Activated CD4-positive, CD25-positive, alpha-beta regulatory T cell treated with anti-CD3 and anti-CD28 coated beads, Interleukin-2, amount 50 U/mL, for 72 hours (primary cell): Measurements from ENCODE around the gene EMILIN3.
A peak's percentile ranks its signal among the peaks of the same experiment; 100 is the strongest.

Experiments
- DNase-seq: peaks from one replicate; pipeline ENCODE4 v3.0.0; 2021

Gene EMILIN3

GRCh38 chr20:41344477-41344876 lies 22.1 kb downstream of the EMILIN3 start:
- no peak for DNase-seq

- no peak for DNase-seq
Measured at GRCh38 chr20:41342474-41343464, 23.8 kb downstream of the EMILIN3 start.

DNA sequence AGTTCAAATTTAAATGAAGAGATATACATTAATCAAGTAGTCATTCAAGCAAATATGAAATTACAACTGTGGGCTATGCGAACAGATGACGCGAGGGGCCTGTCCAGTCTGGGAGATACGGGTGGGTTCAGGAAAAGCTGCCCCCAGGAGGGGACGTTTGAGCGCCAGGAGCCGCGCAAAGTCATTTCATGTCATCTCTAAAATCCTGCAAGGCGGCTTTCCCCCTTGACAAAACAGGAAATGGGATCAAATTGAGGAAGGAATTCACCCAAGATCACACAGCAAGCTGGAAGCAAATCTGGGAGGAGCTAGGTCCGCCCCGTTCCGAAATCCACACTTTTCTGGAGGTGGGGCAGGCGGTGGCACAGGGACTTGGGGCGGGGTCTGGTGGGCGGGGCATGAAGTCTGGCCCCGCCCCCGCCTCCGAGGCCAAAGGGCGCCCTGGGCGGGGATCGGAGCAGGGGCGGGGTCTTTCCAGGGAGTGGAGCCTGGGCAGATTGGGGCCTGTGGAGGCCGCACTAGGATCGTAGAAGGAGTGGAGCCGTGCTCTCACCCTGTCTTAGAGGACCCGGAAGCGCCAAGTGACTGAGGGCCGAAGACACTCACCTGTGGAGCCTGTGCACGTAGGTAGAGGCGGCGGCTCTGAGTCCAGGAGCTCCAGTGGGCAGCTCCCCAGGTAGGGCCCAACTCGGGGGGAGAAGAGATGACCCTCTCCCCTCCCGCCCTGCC lies 26.1 kb downstream of the EMILIN3 start, which contains the start of gene LPIN3:
Gene LPIN3 (plus strand): TSS at position 495 of the 729 bp plus-strand sequence. CDS start 4,983 bp downstream, outside the sequence.
- peak; percentile 61 for DNase-seq

DNA sequence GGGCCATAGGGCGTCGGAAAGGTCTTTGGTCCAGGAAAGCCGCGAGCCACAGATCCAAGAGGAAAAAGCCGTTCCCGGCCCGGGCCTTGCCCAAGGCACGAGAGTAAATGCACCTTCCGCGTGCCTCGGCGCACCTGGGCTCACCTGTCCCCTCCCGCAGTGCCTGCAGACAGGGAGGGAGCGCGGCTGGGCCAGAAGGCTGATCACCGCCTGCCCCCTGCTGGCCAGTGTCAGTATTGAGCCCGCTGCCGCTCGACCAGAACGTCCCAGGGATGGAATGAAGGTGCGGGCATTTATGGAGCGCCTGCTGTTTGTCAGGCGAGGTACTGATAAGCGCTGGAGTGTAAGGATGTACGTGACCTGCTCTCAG lies 26.7 kb downstream of the EMILIN3 start:
- peak; percentile 93 for DNase-seq

GRCh38 chr20:41336711-41337492 lies 29.7 kb downstream of the EMILIN3 start:
- peak; percentile 21 for DNase-seq

- peak; percentile 18 for DNase-seq
Measured at GRCh38 chr20:41335591-41335990, 31.0 kb downstream of the EMILIN3 start.

DNA sequence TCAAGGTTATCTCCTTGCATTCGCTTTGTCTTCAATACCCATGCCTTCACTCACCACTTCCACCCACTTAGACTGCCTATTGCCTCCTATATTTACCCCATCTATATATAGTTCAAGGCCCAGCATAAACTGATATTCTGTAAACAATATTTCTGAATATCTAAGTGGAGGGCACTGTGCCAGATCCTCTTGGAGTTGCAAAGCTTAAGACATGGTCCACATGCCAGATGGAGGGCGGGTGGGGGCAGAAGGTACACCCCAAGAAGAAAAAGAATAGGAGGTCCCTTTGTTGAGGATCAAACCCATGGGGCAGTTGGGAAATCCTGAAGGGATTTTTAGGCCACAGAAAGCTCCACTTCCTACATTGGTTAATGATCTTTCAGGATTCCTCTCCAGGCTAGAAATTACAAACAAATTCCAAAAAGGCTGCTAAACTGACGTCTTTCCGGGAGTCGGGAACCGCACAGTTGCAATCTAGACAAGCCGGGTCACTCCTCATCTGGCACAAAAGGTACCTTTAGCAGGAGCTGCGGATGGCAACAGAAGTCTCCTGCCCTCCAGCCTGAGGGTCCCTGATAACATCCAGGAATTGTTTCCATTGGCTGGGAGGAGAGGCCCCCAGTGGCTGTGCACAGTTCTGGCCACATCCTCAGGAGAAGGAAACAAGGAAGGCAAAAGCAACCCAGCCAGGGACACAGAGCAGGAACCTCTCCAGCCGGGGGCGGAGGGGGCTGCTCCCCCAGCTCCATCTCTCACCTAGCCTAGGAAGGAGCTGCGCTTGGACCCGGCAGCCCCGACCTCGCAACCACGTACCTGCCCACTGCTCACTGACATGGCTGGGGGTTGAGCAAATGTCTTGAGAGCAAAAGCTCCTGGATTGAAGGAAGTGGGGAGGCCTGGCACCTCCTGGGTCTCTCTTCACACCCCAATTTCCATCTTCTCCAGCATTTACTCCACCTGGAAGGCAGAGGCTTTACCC lies 31.9 kb downstream of the EMILIN3 start:
- DNase-seq, result peak; percentile 11

GRCh38 chr20:41334036-41334435 lies 32.6 kb downstream of the EMILIN3 start:
- DNase-seq, result peak; percentile 15

DNA sequence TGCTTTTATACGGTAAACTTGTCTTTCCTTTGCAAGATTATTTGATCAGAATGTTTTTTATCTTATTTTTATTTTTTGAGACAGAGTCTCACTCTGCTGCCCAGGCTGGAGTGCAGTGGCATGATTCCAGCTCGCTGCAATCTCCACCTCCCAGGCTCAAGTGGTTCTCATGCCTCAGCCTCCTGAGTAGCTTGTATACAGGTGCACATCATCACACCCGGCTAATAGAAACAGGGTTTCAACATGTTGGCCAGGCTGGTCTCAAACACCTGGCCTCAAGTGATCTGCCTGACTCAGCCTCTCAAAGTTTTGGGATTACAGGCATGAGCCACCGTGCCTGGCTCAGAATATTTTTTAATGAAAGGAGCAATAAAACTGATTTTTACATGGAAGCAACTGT lies 34.9 kb downstream of the EMILIN3 start:
- no peak for DNase-seq

- no peak for DNase-seq
Measured at GRCh38 chr20:41330941-41331340, 35.7 kb downstream of the EMILIN3 start.

- no peak for DNase-seq
Measured at GRCh38 chr20:41330343-41330720, 36.3 kb downstream of the EMILIN3 start.

DNA sequence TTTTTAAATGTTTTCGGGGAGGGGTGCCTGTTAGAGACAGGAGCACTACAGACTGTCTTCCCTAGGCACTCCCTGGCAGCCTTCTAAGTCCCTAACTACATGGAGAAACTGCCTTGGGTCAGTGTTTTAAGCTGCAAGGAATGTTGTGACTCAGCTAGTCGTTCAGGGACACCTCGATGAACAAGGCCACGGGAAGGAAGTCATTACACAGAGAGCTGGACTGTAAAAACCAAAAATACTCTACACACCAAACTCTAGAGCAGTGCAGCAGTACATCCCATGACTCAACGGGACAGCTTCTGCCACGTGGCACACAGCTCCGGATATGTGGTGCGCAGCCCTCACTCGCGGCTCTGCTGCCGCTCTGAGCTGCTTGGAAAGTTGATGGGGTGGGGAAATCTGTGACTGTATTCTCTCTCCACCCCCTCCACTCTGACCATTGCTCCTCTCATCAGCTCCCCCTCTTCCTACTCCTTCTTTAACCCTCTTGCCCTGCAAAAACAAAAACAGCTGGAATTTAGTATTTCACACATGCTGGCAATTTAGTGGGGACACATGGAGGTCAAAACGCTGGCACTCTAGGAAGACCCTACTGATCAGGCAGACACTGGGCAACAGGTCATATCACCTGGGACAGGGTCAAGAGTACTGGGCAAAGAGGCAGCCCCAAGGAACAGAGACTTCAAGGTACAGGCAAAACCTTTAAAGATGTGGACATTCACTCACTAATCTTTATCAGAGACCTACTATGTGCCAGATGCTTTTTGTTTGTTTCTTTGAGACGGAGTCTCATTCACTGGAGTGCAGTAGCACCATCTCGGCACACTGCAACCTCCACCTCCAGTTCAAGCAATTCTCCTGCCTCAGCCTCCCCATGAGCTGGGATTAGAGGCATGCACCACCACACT lies 36.9 kb downstream of the EMILIN3 start:
- DNase-seq, result peak; percentile 56

DNA sequence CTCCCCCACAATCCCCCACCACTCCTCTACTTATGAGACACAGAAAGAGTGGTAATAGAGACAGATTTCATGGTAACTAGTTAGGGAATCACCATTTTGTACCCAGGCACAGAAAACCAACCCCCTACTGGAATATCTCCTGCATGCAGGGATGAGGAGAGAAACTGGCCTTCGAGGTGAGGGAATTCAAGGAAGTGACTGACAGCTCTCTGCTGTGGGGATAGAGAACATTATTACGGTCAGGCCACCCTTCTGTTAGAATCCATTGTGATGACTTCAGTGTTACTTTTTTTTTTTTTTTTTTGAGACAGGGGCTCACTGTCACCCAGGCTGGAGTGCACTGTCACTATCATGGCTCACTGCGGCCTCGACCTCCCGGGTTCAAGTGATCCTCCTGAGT lies 39.4 kb downstream of the EMILIN3 start:
- DNase-seq, result no peak

GRCh38 chr20:41320976-41321375 lies 45.6 kb downstream of the EMILIN3 start:
- no peak for DNase-seq

GRCh38 chr20:41320441-41320840 lies 46.2 kb downstream of the EMILIN3 start:
- no peak for DNase-seq

GRCh38 chr20:41318271-41318649 lies 48.4 kb downstream of the EMILIN3 start:
- DNase-seq, result no peak

DNA sequence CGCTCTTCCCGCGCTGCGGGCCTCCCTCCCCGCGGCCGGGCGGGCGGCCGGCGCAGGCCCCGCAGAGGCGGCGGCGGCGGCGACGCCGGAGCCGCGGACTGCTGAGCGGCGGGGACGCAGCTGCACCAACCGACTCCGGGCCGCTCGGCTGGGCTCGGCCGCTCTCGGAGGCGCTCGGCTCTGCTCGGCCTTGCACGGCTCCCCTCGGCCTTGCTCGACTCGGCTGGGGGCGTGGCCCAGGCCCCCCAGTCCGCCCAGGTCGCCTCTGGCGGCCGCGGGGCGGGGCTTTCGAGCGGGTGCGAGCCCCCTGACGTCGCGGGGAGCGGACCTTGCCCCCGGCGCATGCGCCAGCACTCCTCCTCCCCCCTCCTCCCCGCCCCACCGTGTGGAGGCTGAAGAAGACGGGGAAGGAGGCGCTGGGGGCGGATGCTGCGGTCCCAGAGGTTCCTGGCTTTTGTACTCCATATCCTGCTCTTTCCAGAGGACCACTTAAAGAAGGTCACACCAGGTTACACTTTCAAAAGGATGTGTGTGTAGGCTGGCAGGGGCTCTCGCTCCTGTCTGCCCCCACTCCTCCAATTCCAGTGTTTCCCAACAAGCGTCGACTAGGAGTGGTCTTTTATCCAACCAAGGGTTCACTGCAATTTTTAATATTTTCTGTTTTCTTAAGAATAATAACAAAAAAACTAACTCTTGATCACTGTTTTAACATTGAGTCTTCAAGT lies 48.9 kb downstream of the EMILIN3 start, which contains the start of gene ZHX3:
Gene ZHX3 (minus strand): TSS at position 186 of the 725 bp plus-strand sequence. CDS start 112,815 bp downstream, outside the sequence.
- DNase-seq, result peak; percentile 96

GRCh38 chr20:41316602-41317545 lies 49.7 kb downstream of the EMILIN3 start:
- DNase-seq, result peak; percentile 70

- no peak for DNase-seq
Measured at GRCh38 chr20:41316051-41316450, 50.6 kb downstream of the EMILIN3 start.
